Tibial nerve (tissue), 3 donors: Measurements from ENCODE around the gene AURKB.

Experiments
- POLR2A ChIP-seq, 2 donors: fragments of 450-650 bp; IDR thresholded peaks; one replicate each; pipeline ENCODE4 v1.6.1; 2017; ENCODE audit warnings: antibody characterized with exemption in 2 of 2, mild to moderate bottlenecking in 2 of 2, moderate library complexity in 2 of 2
- TF ChIP-seq, protein P1 (sequence below), 5 experiments: fragments of 200-600 bp in 3 of 5; fragments of 450-650 bp in 2 of 5; sonication (generic) in 3 of 5; IDR thresholded peaks; one replicate each; pipeline ENCODE4 v1.5.1; 2016 to 2019; ENCODE audit warnings: antibody characterized with exemption in 5 of 5, mild to moderate bottlenecking in 3 of 5, moderate library complexity in 2 of 5

DNA sequence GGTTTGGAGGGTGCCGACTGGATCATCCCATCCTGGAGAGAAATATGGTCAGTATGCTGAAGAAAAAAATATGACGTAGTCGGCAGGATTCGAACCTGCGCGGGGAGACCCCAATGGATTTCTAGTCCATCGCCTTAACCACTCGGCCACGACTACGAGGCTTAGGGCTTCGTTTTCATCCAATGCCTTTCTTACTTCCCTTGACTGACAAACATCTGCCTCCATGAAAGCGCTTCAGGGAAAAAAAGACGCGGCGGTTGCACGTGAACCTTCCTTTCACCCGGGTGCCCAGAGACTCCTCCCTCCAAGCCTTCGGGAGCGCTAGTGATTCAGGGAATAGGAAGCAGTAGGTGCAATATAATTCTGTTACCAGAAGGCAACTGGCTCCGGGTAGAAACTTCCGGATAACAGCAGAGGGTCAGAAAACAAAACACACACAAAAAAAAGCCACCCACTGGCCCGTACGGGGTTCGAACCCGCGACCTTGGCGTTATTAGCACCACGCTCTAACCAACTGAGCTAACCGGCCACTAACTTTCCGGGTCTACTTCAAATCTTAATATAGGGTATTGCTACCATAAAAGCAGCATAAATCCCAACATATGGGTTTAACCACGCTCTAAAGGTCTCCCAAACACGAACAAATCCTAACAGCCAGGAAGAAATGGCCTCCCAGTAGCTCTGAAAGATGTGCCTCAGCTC is 16.3 kb upstream of the AURKB start:
- TF ChIP-seq, protein P1, sequence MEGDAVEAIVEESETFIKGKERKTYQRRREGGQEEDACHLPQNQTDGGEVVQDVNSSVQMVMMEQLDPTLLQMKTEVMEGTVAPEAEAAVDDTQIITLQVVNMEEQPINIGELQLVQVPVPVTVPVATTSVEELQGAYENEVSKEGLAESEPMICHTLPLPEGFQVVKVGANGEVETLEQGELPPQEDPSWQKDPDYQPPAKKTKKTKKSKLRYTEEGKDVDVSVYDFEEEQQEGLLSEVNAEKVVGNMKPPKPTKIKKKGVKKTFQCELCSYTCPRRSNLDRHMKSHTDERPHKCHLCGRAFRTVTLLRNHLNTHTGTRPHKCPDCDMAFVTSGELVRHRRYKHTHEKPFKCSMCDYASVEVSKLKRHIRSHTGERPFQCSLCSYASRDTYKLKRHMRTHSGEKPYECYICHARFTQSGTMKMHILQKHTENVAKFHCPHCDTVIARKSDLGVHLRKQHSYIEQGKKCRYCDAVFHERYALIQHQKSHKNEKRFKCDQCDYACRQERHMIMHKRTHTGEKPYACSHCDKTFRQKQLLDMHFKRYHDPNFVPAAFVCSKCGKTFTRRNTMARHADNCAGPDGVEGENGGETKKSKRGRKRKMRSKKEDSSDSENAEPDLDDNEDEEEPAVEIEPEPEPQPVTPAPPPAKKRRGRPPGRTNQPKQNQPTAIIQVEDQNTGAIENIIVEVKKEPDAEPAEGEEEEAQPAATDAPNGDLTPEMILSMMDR (IDR thresholded peaks at IDR 0.05), result no peak
- no peak for TF ChIP-seq POLR2A (IDR thresholded peaks at IDR 0.05)
